Thyroid gland (tissue), 4 donors: ENCODE measurements around the gene ITPKB.

Experiments used
- POLR2A ChIP-seq, 2 donors: fragments of 450-650 bp; IDR thresholded peaks; one replicate each; pipeline ENCODE4 v1.6.1; 2017; ENCODE audit warnings: antibody characterized with exemption in 2 of 2, mild to moderate bottlenecking in 2 of 2, moderate library complexity in 1 of 2
- TF ChIP-seq, protein P1 (sequence below), 6 experiments: fragments of 200-600 bp in 3 of 6; fragments of 450-650 bp in 3 of 6; sonication (generic) in 3 of 6; IDR thresholded peaks; one replicate each; pipeline ENCODE4 v1.5.1; 2016 to 2019; ENCODE audit warnings: antibody characterized with exemption in 6 of 6, mild to moderate bottlenecking in 2 of 6, inconsistent platforms in 1 of 6, moderate library complexity in 1 of 6

GRCh38 chr1:226698659-226699058 is 40.4 kb downstream of the ITPKB start:
- TF ChIP-seq, protein P1, sequence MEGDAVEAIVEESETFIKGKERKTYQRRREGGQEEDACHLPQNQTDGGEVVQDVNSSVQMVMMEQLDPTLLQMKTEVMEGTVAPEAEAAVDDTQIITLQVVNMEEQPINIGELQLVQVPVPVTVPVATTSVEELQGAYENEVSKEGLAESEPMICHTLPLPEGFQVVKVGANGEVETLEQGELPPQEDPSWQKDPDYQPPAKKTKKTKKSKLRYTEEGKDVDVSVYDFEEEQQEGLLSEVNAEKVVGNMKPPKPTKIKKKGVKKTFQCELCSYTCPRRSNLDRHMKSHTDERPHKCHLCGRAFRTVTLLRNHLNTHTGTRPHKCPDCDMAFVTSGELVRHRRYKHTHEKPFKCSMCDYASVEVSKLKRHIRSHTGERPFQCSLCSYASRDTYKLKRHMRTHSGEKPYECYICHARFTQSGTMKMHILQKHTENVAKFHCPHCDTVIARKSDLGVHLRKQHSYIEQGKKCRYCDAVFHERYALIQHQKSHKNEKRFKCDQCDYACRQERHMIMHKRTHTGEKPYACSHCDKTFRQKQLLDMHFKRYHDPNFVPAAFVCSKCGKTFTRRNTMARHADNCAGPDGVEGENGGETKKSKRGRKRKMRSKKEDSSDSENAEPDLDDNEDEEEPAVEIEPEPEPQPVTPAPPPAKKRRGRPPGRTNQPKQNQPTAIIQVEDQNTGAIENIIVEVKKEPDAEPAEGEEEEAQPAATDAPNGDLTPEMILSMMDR (IDR thresholded peaks at IDR 0.05) = no peak
- no peak for TF ChIP-seq POLR2A (IDR thresholded peaks at IDR 0.05)
